Parathyroid adenoma (tissue), 2 donors: ENCODE data around the gene KLHL40.

ENCODE experiments used
- H2AFZ ChIP-seq: fragments of 300-600 bp; sonication (generic); one replicate; pipeline ENCODE4 v1.7.0; 2017; ENCODE audit warnings: antibody characterized with exemption, mild to moderate bottlenecking
- H3K27ac ChIP-seq: fragments of 300-600 bp; sonication (generic); one replicate; pipeline ENCODE4 v1.7.0; 2017
- H3K27me3 ChIP-seq: fragments of 300-600 bp; sonication (generic); one replicate; pipeline ENCODE4 v1.7.0; 2017; ENCODE audit warnings: low read length; ENCODE audit not compliant: control insufficient read depth, insufficient read depth
- H3K36me3 ChIP-seq: fragments of 300-600 bp; sonication (generic); one replicate; pipeline ENCODE4 v1.7.0; 2017; ENCODE audit warnings: low read length; ENCODE audit not compliant: control insufficient read depth, insufficient read depth
- H3K4me1 ChIP-seq: fragments of 300-600 bp; sonication (generic); one replicate; pipeline ENCODE4 v1.7.0; 2017; ENCODE audit warnings: control low read depth
- H3K4me2 ChIP-seq: fragments of 300-600 bp; sonication (generic); one replicate; pipeline ENCODE4 v1.7.0; 2017; ENCODE audit warnings: low read length
- H3K4me3 ChIP-seq: fragments of 300-600 bp; sonication (generic); one replicate; pipeline ENCODE4 v1.7.0; 2017; ENCODE audit warnings: low read depth, low read length
- H3K79me2 ChIP-seq: fragments of 300-600 bp; sonication (generic); one replicate; pipeline ENCODE4 v1.7.0; 2017; ENCODE audit warnings: control low read depth
- H3K9ac ChIP-seq: fragments of 300-600 bp; sonication (generic); one replicate; pipeline ENCODE4 v1.7.0; 2017; ENCODE audit warnings: mild to moderate bottlenecking
- H3K9me3 ChIP-seq: fragments of 300-600 bp; sonication (generic); one replicate; pipeline ENCODE4 v1.7.0; 2017; ENCODE audit warnings: low read length; ENCODE audit not compliant: control insufficient read depth
- TF ChIP-seq, protein P1 (sequence below): fragments of 300-600 bp; sonication (generic); IDR thresholded peaks from one replicate; pipeline ENCODE4 v1.7.0; 2017; ENCODE audit warnings: antibody characterized with exemption, mild to moderate bottlenecking
- donor health status: primary hyperparathyroidism.

KLHL40 gene

DNA sequence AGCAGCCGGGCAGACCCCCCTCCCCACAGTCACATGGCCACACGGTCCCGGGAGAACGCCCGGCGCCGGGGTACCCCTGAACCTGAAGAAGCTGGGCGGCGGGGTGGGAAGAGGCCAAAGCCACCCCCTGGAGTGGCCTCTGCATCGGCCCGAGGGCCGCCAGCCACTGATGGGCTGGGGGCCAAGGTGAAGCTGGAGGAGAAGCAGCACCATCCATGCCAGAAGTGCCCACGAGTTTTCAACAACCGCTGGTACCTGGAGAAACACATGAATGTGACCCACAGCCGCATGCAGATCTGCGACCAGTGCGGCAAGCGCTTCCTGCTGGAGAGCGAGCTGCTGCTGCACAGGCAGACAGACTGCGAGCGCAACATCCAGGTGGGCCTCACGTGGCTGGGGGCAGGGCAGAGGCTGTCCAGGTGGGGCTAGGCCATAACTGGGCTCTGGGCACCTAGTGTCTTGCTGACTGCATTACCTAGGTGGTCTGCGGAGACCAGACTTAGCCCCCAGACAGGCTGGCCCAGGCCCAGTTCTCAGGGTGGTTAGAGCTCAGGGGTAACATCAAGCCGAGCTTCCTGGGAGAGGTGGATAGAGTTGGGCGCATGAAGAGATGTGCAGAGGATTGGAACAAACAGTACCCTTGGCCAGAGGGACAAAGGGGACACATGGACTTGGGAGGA is 25.7 kb upstream of the KLHL40 start:
- H3K4me3 ChIP-seq = no peak overlapping the region
- no peak overlapping the region for H3K9ac ChIP-seq
- no peaks in the 10 kb centered on the region for H3K36me3 ChIP-seq
- H3K4me2 ChIP-seq = no peak overlapping the region
- H3K27ac ChIP-seq = no peak overlapping the region
- no peaks in the 10 kb centered on the region for H3K9me3 ChIP-seq
- no peaks in the 10 kb centered on the region for H3K27me3 ChIP-seq
- no peak overlapping the region for H2AFZ ChIP-seq
- no peaks in the 10 kb centered on the region for H3K79me2 ChIP-seq
- TF ChIP-seq, protein P1, sequence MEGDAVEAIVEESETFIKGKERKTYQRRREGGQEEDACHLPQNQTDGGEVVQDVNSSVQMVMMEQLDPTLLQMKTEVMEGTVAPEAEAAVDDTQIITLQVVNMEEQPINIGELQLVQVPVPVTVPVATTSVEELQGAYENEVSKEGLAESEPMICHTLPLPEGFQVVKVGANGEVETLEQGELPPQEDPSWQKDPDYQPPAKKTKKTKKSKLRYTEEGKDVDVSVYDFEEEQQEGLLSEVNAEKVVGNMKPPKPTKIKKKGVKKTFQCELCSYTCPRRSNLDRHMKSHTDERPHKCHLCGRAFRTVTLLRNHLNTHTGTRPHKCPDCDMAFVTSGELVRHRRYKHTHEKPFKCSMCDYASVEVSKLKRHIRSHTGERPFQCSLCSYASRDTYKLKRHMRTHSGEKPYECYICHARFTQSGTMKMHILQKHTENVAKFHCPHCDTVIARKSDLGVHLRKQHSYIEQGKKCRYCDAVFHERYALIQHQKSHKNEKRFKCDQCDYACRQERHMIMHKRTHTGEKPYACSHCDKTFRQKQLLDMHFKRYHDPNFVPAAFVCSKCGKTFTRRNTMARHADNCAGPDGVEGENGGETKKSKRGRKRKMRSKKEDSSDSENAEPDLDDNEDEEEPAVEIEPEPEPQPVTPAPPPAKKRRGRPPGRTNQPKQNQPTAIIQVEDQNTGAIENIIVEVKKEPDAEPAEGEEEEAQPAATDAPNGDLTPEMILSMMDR = no peak
- peaks cover 8% of the 10 kb centered on the region for H3K4me1 ChIP-seq

DNA sequence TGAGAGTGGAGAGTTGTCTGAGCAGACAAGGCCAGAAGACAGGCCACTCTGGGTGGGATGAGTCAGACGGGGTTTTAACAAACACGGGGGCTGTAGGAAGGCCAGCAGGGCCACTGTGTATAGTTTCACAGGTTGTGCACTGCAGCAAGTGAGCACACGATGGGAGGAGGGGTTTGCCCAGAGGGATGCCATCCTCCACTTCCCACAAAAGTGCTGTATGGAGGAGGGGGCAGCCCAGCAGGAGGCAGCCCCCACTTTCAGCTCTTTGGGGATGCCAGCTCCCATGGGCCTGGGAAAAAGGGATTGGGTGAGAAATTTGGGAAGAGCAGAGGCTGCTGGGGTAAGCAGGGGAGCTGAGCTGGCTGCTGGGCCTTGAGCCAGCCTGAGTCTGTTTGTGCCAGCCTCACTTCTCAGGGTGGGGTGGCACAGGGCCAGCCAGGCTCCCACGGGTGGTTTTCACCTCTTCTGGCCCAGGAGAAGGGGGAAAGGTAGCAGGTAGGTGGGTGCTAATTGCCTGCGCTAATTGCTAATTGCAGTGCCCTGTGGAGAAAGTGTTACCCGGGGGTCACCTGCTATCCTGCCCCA is 25.1 kb upstream of the KLHL40 start:
- Histone ChIP-seq H3K4me1 (peaks cover 4% of the 10 kb centered on the region), H3K27me3 (no peaks in the 10 kb centered on the region), H3K9me3 (no peaks in the 10 kb centered on the region), H3K9ac (no peak overlapping the region), H3K36me3 (no peaks in the 10 kb centered on the region), H2AFZ (no peak overlapping the region), H3K4me2 (no peak overlapping the region), H3K27ac (no peak overlapping the region), H3K79me2 (no peaks in the 10 kb centered on the region), H3K4me3 (no peak overlapping the region)
- TF ChIP-seq, protein P1 = no peak

DNA sequence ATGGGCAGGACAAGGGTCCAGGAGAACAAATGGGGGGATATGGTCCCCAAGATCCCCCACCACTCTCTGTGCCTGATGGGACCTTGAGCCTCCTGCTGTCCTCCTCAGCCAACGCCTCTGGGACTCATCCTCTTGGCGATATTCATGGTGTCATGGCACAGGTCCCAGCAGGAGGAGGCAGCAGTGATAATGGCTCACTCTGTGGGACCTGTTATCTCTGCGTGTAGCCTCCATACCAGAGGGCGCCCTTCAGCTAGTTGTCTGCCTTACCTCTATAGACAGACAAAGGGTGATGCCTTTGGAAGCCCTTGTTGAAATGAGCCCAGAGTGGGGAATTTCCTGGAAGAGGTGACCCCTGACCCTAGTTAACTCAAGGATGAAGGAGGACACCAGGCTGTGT is 24.4 kb upstream of the KLHL40 start:
- Histone ChIP-seq H3K4me2 (no peak overlapping the region), H3K79me2 (no peaks in the 10 kb centered on the region), H3K4me1 (no peaks in the 10 kb centered on the region), H3K9ac (no peak overlapping the region), H3K36me3 (no peaks in the 10 kb centered on the region), H3K4me3 (no peak overlapping the region), H2AFZ (no peak overlapping the region), H3K27ac (no peak overlapping the region), H3K27me3 (no peaks in the 10 kb centered on the region), H3K9me3 (no peaks in the 10 kb centered on the region)
- TF ChIP-seq, protein P1 = peak; percentile 49

DNA sequence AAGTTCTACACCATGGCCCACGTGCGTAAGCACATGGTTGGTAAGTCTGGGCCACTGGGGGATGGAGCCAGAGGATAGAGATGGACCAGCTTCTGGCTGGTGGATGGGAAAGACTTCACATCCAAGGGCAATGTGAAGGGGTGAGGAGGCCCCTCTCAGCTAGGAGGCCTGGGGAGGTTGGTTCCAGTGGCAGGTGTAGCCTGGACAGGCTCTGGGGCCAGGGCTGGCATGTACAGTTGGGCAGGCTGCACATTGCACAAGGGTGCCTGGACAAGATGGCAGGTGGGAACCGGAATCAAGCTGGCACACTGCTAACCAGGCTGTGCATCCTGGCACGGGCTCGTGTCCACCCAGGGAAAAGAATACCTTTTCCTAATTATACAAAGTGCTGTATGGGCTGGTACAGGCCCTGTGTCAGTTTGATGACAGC is 23.7 kb upstream of the KLHL40 start:
- Histone ChIP-seq H2AFZ (no peak overlapping the region), H3K27ac (no peak overlapping the region), H3K79me2 (no peaks in the 10 kb centered on the region), H3K36me3 (no peaks in the 10 kb centered on the region), H3K9me3 (no peaks in the 10 kb centered on the region), H3K4me2 (no peak overlapping the region), H3K4me3 (no peak overlapping the region), H3K4me1 (peaks cover 3% of the 10 kb centered on the region), H3K27me3 (no peaks in the 10 kb centered on the region), H3K9ac (no peak overlapping the region)
- TF ChIP-seq, protein P1 = no peak
